Tibial artery (tissue), 4 donors: ENCODE measurements around the gene METTL8.
"Not testable (repeated sequence)": the region's sequence is repeated elsewhere in the genome, so short reads cannot be mapped to it uniquely, and the experiment has no call there.

ENCODE experiments used
- DNase-seq, 2 donors: peaks; one replicate each; pipeline ENCODE4 v3.0.0-alpha.2; 2019
- H3K27ac ChIP-seq, 2 donors: fragments of 200-600 bp; sonication (generic) in 1 of 2; 1 replicate in 1 of 2; 2 replicates in 1 of 2; pipeline ENCODE4 v1.5.1; 2018 to 2019; ENCODE audit warnings: mild to moderate bottlenecking in 1 of 2
- H3K27me3 ChIP-seq, 2 donors: fragments of 200-600 bp; sonication (generic) in 1 of 2; one replicate each; pipeline versions ENCODE4 v1.5.1 to v1.6.0; 2016 to 2019
- H3K36me3 ChIP-seq, 3 donors: fragments of 200-600 bp; sonication (generic) in 2 of 3; one replicate each; pipeline ENCODE4 v1.5.1; 2016 to 2019; ENCODE audit warnings: mild to moderate bottlenecking in 2 of 3
- H3K4me1 ChIP-seq, 4 donors: fragments of 200-600 bp; sonication (generic) in 2 of 4; 1 replicate in 3 of 4; 2 replicates in 1 of 4; pipeline ENCODE4 v1.5.1; 2016 to 2019
- H3K4me3 ChIP-seq, 2 donors: fragments of 200-600 bp; sonication (generic) in 1 of 2; 1 replicate in 1 of 2; 2 replicates in 1 of 2; pipeline ENCODE4 v1.5.1; 2018 to 2019; ENCODE audit warnings: mild to moderate bottlenecking in 2 of 2
- H3K9me3 ChIP-seq, 3 donors: fragments of 200-600 bp; sonication (generic) in 1 of 3; one replicate each; pipeline ENCODE4 v1.5.1; 2016 to 2019
- CTCF ChIP-seq, 2 experiments: fragments of 200-600 bp in 1 of 2; fragments of 450-650 bp in 1 of 2; IDR thresholded peaks; one replicate each; pipeline ENCODE4 v1.5.1; 2017 to 2019; ENCODE audit warnings: antibody characterized with exemption in 2 of 2, mild to moderate bottlenecking in 1 of 2, moderate library complexity in 1 of 2
- intact Hi-C: fragments of 100-400 bp; cut with DNase I; formaldehyde crosslinking; loops from one replicate; pipeline ENCODE4 v1.15.0; 2023; ENCODE audit warnings: low total_unique reads

METTL8 gene

DNA sequence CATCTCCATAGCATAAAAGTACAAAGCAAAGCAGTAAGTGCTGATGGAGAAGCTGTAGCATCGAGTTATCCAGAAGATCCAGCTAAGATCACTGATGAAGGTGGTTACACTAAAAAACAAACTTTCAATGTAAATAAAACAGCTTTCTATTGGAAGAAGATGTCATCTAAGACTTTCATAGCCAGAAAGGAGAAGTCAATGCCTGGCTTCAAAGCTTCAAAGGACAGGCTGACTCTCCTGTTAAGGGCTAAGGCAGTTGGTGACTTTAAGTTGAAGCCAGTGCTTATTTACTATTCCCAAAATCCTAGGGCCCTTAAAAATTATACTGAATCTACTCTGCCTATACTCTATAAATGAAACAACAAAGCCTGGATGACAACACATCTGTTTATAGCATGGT, 44.0 kb downstream of the METTL8 start:
- H3K4me1 ChIP-seq, result peaks cover 0 to 3% (median 0%) of the 10 kb centered on the region in 4 donors
- no peak for DNase-seq
- no peaks in the 10 kb centered on the region for H3K9me3 ChIP-seq

DNA sequence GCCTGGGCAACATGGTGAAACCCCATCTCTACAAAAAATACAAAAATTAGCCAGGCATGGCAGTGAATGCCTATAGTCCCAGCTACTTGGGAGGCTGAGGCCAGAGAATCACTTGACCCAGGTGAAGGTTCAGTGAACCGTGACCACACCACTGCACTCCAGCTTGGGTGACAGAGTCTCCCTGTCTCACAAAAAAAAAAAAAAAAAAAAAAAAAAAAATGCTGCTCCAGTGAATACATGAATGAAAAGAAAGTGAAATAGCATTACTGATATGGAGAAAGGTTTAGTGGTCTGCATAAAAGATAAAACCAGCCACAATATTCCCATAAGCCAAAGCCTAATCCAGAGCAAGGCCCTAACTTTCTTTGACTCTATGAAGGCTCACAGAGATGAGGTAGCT, 44.5 kb downstream of the METTL8 start:
- intact Hi-C loops, result no loop called here
- TF ChIP-seq CTCF (IDR thresholded peaks at IDR 0.05), result no peak
- Histone ChIP-seq H3K4me1 (peaks cover 0 to 3% (median 0%) of the 10 kb centered on the region in 4 donors), H3K4me3 (no peak overlapping the region), H3K36me3 (no peaks in the 10 kb centered on the region), H3K9me3 (no peaks in the 10 kb centered on the region), H3K27me3 (no peaks in the 10 kb centered on the region), H3K27ac (no peak overlapping the region)
- no peak for DNase-seq

More for the DNA sequence above, 44.0 kb downstream of the METTL8 start:
- Histone ChIP-seq H3K27ac (no peak overlapping the region), H3K4me3 (no peak overlapping the region), H3K27me3 (no peaks in the 10 kb centered on the region), H3K36me3 (no peaks in the 10 kb centered on the region)
- TF ChIP-seq CTCF (IDR thresholded peaks at IDR 0.05), result no peak
- intact Hi-C loops, result no loop called here

- H3K9me3 ChIP-seq, result no peaks in the 10 kb centered on the region
- intact Hi-C loops, result no loop called here
- no peak overlapping the region for H3K4me3 ChIP-seq
- H3K27ac ChIP-seq, result no peak overlapping the region
- peaks cover 0 to 2% (median 0%) of the 10 kb centered on the region in 3 donors for H3K36me3 ChIP-seq
- DNase-seq, result no peak
- H3K27me3 ChIP-seq, result no peaks in the 10 kb centered on the region
- peaks cover 0 to 3% (median 0%) of the 10 kb centered on the region in 4 donors for H3K4me1 ChIP-seq
- TF ChIP-seq CTCF (IDR thresholded peaks at IDR 0.05), result no peak
These were observed 46.7 kb downstream of the METTL8 start for GRCh38 chr2:171387052-171387451.

GRCh38 chr2:171386627-171387026, 47.2 kb downstream of the METTL8 start:
- H3K4me1 ChIP-seq, result peaks cover 0 to 3% (median 0%) of the 10 kb centered on the region in 4 donors
- H3K4me3 ChIP-seq, result no peak overlapping the region
- no peak overlapping the region for H3K27ac ChIP-seq
- H3K9me3 ChIP-seq, result no peaks in the 10 kb centered on the region
- intact Hi-C loops, result no loop called here
- no peak for TF ChIP-seq CTCF (IDR thresholded peaks at IDR 0.05)
- DNase-seq, result no peak
- no peaks in the 10 kb centered on the region for H3K27me3 ChIP-seq
- H3K36me3 ChIP-seq, result peaks cover 0 to 5% (median 0%) of the 10 kb centered on the region in 3 donors

- no peak for TF ChIP-seq CTCF (IDR thresholded peaks at IDR 0.05)
- Histone ChIP-seq H3K4me3 (no peak overlapping the region), H3K4me1 (no peaks in the 10 kb centered on the region), H3K36me3 (peaks cover 0 to 5% (median 5%) of the 10 kb centered on the region in 3 donors), H3K9me3 (peaks cover 0 to 15% (median 0%) of the 10 kb centered on the region in 3 donors), H3K27ac (no peak overlapping the region), H3K27me3 (no peaks in the 10 kb centered on the region)
- DNase-seq, result no peak
- intact Hi-C loops, result no loop called here
These were observed 50.7 kb downstream of the METTL8 start for GRCh38 chr2:171383134-171383533.

GRCh38 chr2:171382175-171382574, 51.6 kb downstream of the METTL8 start:
- intact Hi-C loops, H3K36me3 ChIP-seq: not testable (repeated sequence)

GRCh38 chr2:171377852-171378251, 55.9 kb downstream of the METTL8 start:
- DNase-seq, H3K4me1 ChIP-seq, intact Hi-C loops, H3K27me3 ChIP-seq, H3K36me3 ChIP-seq, H3K27ac ChIP-seq, H3K4me3 ChIP-seq: not testable (repeated sequence)
- H3K9me3 ChIP-seq, result peaks cover 0 to 30% (median 0%) of the 10 kb centered on the region in 3 donors

More at GRCh38 chr2:171382175-171382574, 51.6 kb downstream of the METTL8 start:
- H3K4me1 ChIP-seq, H3K27ac ChIP-seq, H3K4me3 ChIP-seq, DNase-seq, H3K27me3 ChIP-seq: not testable (repeated sequence)
- peaks cover 0 to 21% (median 0%) of the 10 kb centered on the region in 3 donors for H3K9me3 ChIP-seq
